ENCODE data around the gene AXIN2.

GRCh38 chr17:65558683-65559460 is 2.6 kb downstream of the AXIN2 start:
- no peak for TF ChIP-seq CTCF (IDR thresholded peaks at IDR 0.05)
- no peak for TF ChIP-seq POLR2A (IDR thresholded peaks at IDR 0.05)
